DMS 273 (cell line): Measurements from ENCODE around the gene PDLIM5.

Source experiments
- DNase-seq: peaks from one replicate; lab custom pipeline; 2025; ENCODE audit not compliant: unreplicated experiment; lab: John Stamatoyannopoulos, UW

The PDLIM5 gene

GRCh38 chr4:94680176-94680862, 228.6 kb downstream of the PDLIM5 start:
- no peak for DNase-seq

GRCh38 chr4:94686086-94686485, 234.3 kb downstream of the PDLIM5 start:
- DNase-seq: no peak

DNA sequence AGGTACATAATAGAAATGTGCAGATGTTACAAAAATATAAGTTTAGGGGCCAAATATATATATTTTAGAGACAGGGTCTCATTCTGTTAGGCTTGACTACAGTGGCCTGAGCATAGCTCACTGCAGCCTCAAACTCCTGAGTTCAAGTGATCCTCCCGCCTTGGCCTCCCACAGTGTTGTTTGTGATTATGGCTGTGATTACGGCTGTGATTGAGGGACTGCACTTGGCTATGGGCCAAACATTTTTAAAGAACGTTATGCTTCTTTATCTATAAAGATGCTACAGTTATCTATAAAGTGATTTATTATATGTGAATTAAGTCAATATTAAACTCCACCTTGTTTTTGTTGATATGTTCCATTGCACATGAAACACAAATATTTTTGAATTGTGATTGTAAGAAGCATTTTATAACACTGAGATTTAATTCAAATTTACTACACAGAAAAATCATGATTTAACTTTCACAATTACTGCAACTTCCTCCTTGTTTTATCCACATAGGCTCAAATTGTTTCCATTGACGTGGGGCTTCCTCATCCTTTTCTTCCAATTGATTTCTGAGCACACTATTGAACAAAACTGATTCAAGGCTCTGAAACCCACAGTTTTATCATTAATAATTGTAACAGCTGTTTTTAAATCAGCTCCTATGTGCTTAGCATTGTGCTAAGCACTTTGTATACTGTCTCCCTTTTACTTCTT, 237.6 kb downstream of the PDLIM5 start:
- no peak for DNase-seq

DNA sequence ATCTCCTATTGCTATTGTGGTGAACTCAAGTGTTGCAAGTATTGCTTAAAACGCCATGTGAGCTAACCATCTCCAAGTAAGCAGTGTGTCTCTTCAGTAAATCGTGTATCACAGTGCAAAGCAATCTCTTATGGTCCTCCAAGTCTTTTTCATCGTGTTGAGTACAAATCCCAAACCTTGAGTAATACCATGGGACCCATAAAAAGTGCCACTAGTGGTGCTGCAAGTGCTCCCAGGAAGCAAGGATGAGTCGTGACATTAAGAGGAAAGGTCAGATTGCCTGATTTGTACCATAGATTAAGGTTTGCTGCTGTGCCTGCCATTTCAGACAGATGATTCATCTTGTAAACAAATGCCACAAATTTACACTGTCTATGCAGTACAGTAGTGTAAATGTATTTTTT, 239.1 kb downstream of the PDLIM5 start:
- DNase-seq: no peak

GRCh38 chr4:94691552-94691951, 239.8 kb downstream of the PDLIM5 start:
- no peak for DNase-seq

DNA sequence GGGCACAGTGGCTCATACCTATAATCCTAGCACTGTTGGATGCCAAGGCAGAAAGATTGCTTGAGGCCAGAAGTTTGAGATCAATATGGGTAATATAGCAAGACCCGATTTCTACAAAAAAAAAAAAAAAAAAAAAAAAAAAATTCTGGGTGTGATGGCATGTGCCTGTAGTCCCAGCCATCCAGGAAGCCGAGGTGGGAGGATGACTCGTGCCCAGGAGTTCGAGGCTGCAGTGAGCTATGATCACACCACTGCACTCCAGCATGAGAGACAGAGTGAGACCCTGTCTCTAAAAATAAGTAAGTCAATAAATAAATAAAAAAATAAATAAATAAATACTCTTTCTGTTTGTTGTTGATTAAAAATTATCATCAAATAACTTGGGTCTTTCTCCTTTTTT, 243.6 kb downstream of the PDLIM5 start:
- no peak for DNase-seq

GRCh38 chr4:94698187-94698586, 246.4 kb downstream of the PDLIM5 start:
- no peak for DNase-seq

- DNase-seq: no peak
Measured at GRCh38 chr4:94700298-94700697, 248.6 kb downstream of the PDLIM5 start.

- DNase-seq: no peak
Measured at GRCh38 chr4:94701631-94702300, 250.0 kb downstream of the PDLIM5 start.

DNA sequence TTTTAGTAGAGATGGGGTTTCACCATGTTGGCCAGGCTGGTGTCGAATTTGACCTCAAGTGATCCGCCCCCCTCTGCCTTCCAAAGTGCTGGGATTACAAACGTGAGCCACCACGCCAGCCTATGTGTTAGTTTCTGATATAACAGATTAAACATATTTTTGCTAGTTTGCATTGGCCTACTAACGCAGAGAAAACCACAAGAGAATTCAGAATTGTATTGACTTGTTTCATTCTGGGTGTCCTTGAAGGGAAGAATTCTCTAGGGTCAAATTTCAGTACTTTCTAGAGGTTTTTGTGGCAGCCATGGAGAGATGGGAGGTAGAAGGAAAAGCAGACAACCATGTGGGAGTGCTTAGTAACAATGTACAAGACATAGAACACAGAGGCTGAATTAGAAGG, 259.9 kb downstream of the PDLIM5 start:
- no peak for DNase-seq

DNA sequence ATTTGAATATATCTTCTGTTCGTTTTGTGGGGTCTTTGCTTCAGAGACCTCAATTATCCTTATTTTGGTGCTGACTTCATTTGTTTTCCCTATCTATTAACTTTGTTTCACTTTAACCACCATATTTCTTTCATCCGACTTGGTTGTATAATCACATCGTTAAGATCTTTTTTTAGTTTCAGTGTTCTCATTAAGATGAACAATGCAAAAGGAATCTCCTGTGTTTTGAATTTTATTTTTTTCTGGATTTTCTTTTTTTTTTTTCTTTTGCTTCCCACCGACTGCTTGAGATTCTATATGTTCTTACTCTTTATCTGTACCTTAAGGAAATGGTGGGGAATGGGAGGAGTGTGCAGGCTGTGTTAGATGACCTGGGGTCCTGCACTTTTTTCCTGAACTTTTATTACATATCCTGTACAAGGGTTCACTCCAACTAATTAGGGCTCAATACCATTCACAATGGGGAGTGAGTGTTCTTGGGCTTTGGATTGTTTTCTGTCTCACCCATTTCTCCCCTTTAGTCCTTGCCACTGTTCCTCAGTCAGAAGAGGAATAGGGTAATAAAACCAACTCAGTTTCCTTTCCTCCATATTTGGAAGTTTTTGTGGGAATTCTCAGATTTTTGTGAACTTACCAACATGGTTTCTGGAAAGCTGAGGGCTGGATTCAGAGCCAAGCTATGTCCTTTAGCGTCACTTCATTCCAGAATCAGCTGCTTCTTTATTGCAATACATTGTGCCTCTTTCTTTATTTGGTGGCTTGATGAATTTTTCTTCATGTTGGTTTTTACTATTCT, 262.8 kb downstream of the PDLIM5 start:
- DNase-seq: no peak

DNA sequence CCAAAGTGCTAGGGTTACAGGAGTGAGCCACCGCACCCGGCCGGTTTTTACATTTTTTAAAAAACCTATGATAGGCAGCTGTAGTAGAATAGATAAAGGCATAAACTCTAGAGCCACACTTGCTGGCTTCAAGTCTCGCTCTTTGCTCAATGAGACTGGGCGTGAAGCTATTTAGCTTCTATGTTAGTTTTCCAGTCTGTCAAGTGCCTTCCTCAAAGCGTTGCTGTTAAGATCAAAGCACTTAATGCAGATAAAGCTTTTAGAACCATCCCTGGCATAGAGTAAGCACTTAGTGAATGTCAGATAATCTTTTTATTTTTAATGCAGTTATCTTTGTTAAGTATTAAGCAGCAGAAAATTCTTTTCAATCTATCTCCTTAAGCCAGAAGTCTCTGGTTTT, 264.0 kb downstream of the PDLIM5 start:
- no peak for DNase-seq
